SU-DHL-6 (cell line): ENCODE data around the gene MADCAM1.

ENCODE experiments used
- CTCF ChIP-seq: fragments of 200-600 bp; sonication (generic); IDR thresholded peaks from one replicate; pipeline ENCODE4 v1.5.1; 2017; ENCODE audit warnings: antibody characterized with exemption, mild to moderate bottlenecking, low read length, moderate library complexity; ENCODE audit not compliant: insufficient read depth, poor library complexity, severe bottlenecking
- EZH2phosphoT487 ChIP-seq: fragments of 200-600 bp; sonication (generic), shearing (Covaris generic); conservative IDR thresholded peaks from 2 replicates; pipeline ENCODE4 v1.6.1; 2018; ENCODE audit warnings: mild to moderate bottlenecking, antibody characterized with exemption, low read length, moderate library complexity, mixed read lengths

- no peak for TF ChIP-seq CTCF
- no peak for TF ChIP-seq EZH2phosphoT487
Measured at GRCh38 chr19:489418-490196, 6.7 kb upstream of the MADCAM1 start.
